Hepatocyte (in vitro differentiated cells): ENCODE data around the gene KIAA1549. TPM values are rescaled to one million over a fixed set of nuclear protein-coding genes. Genes with fewer than 3 reads are reported as not detected.

Experiments
- DNase-seq: peaks from one replicate; pipeline ENCODE4 v3.0.0-alpha.2; 2016; ENCODE audit warnings: low spot score
- H2AFZ ChIP-seq: fragments of 200-600 bp; sonication (generic); 2 replicates; pipeline ENCODE4 v1.6.0; 2016; ENCODE audit warnings: antibody characterized with exemption, mild to moderate bottlenecking
- H3K27ac ChIP-seq: fragments of 200-600 bp; sonication (generic); 2 replicates; pipeline ENCODE4 v1.5.1; 2016; ENCODE audit warnings: mild to moderate bottlenecking
- H3K27me3 ChIP-seq: fragments of 200-600 bp; sonication (generic); 2 replicates; pipeline ENCODE4 v1.6.1; 2016
- H3K36me3 ChIP-seq: fragments of 200-600 bp; sonication (generic); replicated peaks from 2 replicates; pipeline ENCODE4 v1.5.1; 2016; ENCODE audit warnings: low read depth; ENCODE audit not compliant: insufficient read depth
- H3K4me1 ChIP-seq: fragments of 200-600 bp; sonication (generic); 2 replicates; pipeline ENCODE4 v1.5.1; 2016; ENCODE audit warnings: mild to moderate bottlenecking, moderate library complexity; ENCODE audit not compliant: insufficient read depth
- H3K4me2 ChIP-seq: fragments of 200-600 bp; sonication (generic); 2 replicates; pipeline ENCODE4 v1.6.0; 2016
- H3K4me3 ChIP-seq: fragments of 200-600 bp; sonication (generic); 2 replicates; pipeline ENCODE4 v1.5.1; 2016; ENCODE audit warnings: mild to moderate bottlenecking
- H3K79me2 ChIP-seq: fragments of 200-600 bp; sonication (generic); 2 replicates; pipeline ENCODE4 v1.6.0; 2017; ENCODE audit warnings: mild to moderate bottlenecking
- H3K9me2 ChIP-seq: fragments of 200-600 bp; sonication (generic); replicated peaks from 2 replicates; pipeline ENCODE4 v1.6.0; 2017; ENCODE audit warnings: mild to moderate bottlenecking; ENCODE audit not compliant: insufficient read depth
- H3K9me3 ChIP-seq: fragments of 200-600 bp; sonication (generic); 2 replicates; pipeline ENCODE4 v1.5.1; 2016; ENCODE audit warnings: low read depth, mild to moderate bottlenecking
- H4K20me1 ChIP-seq: fragments of 200-600 bp; sonication (generic); 2 replicates; pipeline ENCODE4 v1.6.0; 2016; ENCODE audit warnings: mild to moderate bottlenecking; ENCODE audit not compliant: insufficient read depth, poor library complexity, severe bottlenecking
- EZH2 ChIP-seq: fragments of 200-600 bp; sonication (generic); IDR thresholded peaks from 2 replicates; pipeline ENCODE4 v1.6.1; 2016; ENCODE audit warnings: antibody characterized with exemption, mild to moderate bottlenecking, borderline replicate concordance
- EZH2phosphoT487 ChIP-seq: fragments of 200-600 bp; sonication (generic); IDR thresholded peaks from one replicate; pipeline ENCODE4 v1.6.1; 2018; ENCODE audit warnings: antibody characterized with exemption, mild to moderate bottlenecking, low read depth, moderate library complexity; ENCODE audit not compliant: unreplicated experiment, severe bottlenecking
- WGBS: methylation state at CpG from one replicate; pipeline ENCODE4 v1.1.6; 2016; ENCODE audit warnings: low lambda C conversion rate; ENCODE audit errors: missing lambda C conversion rate; 5-methylcytosine and 5-hydroxymethylcytosine counted together
- polyA plus RNA-seq: library from polyadenylated mRNA; unstranded; fragments of >200 nt; fragmentation: Nextera tagmentation; extraction: Ambion mirVana; gene quantifications from 2 replicates; pipeline ENCODE4 v1.2.1, GENCODE V29; 2016
- total RNA-seq: library from RNA; depleted of rRNA; stranded (reverse); fragments of >200 nt; gene quantifications from 2 replicates; pipeline ENCODE4 v1.2.3, GENCODE V29; 2014
- TF ChIP-seq, protein P1 (sequence below): fragments of 200-600 bp; sonication (generic); IDR thresholded peaks from 2 replicates; pipeline ENCODE4 v1.5.1; 2016; ENCODE audit warnings: antibody characterized with exemption, mild to moderate bottlenecking; ENCODE audit not compliant: poor library complexity

KIAA1549 gene
- total and polyA plus RNA-seq, 2 experiments from 2014 or later, result 3.4 to 7.3 TPM

DNA sequence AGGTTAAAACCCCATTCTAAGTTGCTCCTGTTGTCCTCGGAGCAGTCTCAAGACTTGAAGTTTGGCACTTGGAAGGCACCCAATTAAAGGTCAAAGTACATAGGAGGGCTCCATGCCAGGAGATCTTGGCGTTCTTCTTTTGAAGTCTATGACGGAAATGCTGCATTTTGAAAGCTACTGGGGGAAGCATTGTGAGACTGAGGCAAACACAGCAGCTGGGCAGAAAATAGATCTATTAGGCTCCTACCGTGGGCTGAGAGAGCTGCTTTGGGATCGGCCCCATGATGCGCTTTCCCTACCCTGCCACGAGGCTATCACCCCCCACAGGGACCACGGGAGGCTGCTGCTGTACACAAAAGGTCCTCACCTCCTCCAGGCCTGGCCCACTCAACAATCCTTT, 20.0 kb downstream of the KIAA1549 start:
- Histone ChIP-seq H3K4me2 (no peak overlapping the region), H3K27ac (no peak overlapping the region), H3K36me3 (no peaks in the 10 kb centered on the region), H3K9me3 (no peaks in the 10 kb centered on the region), H4K20me1 (no peaks in the 10 kb centered on the region), H3K9me2 (no peaks in the 10 kb centered on the region), H3K4me1 (no peaks in the 10 kb centered on the region), H3K79me2 (peaks cover 50% of the 10 kb centered on the region), H3K27me3 (no peaks in the 10 kb centered on the region), H3K4me3 (no peak overlapping the region), H2AFZ (no peak overlapping the region)
- WGBS, result 86% methylated on average over 8 of the region's 8 CpGs
- DNase-seq, result no peak
- TF ChIP-seq, protein P1, sequence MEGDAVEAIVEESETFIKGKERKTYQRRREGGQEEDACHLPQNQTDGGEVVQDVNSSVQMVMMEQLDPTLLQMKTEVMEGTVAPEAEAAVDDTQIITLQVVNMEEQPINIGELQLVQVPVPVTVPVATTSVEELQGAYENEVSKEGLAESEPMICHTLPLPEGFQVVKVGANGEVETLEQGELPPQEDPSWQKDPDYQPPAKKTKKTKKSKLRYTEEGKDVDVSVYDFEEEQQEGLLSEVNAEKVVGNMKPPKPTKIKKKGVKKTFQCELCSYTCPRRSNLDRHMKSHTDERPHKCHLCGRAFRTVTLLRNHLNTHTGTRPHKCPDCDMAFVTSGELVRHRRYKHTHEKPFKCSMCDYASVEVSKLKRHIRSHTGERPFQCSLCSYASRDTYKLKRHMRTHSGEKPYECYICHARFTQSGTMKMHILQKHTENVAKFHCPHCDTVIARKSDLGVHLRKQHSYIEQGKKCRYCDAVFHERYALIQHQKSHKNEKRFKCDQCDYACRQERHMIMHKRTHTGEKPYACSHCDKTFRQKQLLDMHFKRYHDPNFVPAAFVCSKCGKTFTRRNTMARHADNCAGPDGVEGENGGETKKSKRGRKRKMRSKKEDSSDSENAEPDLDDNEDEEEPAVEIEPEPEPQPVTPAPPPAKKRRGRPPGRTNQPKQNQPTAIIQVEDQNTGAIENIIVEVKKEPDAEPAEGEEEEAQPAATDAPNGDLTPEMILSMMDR, result no peak
- TF ChIP-seq EZH2phosphoT487 (no peak), EZH2 (no peak)

DNA sequence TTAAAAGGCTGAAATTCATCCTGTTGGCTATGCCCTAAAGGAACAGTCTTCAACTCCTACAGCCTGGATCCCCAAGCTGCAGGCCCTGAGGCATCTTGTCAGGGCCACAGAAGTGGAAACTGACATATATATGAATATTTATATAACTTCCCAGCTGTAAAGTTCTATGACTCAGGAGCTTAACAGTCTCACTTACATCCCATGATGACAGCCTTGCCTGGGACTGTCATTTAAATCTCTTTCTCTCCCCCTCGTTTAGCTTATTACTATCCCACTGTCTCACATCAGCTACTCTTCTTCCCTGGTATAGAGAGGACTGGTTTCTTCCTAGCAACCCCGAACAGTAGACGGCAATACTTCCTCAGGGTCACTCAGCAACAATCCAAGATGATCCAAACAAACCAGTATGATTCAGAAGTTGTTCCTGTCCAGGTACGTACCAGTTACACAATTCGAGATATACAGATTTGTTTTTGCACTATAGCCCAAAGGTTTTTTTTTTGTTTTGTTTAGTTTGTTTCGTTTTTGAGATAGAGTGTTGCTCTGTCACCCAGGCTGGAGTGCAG, 22.7 kb downstream of the KIAA1549 start:
- 77% methylated on average over 6 of the region's 6 CpGs for WGBS
- H3K79me2 ChIP-seq, result peaks cover 43% of the 10 kb centered on the region

DNA sequence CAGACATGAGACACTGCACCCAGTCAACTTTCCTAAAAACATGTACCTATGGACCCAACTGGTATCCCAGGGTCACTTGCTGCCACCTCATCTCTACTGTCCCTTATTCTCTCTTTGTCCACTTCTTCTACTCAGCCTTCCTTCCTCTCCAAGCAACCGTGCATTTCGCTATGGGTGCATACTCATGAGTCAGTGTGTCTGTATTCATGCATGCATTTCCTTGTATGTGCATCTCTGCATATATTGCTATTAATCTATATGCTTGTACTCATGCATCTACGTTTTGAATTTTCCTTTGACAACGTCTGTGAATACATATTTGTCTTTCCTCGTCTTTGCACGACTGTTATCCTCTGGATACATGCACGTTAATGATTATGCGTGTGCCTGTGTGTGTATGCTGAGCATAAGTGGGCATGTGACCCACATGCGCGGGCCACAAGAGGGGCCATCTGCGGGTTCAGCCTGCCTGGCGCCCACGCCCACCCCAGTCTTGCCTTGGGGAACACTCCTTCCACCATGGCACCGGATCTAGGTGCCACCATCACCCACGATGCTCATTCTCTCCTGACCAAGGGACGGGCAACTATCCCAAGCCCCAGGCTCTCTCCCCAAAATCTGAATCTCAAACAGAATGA, 23.3 kb downstream of the KIAA1549 start:
- TF ChIP-seq, protein P1, result no peak
- TF ChIP-seq EZH2phosphoT487 (no peak), EZH2 (no peak)
- no peaks in the 10 kb centered on the region for H3K9me3 ChIP-seq
- no peaks in the 10 kb centered on the region for H3K36me3 ChIP-seq
- H3K27me3 ChIP-seq, result no peaks in the 10 kb centered on the region
- H3K9me2 ChIP-seq, result no peaks in the 10 kb centered on the region
- H3K79me2 ChIP-seq, result peaks cover 37% of the 10 kb centered on the region
- no peak overlapping the region for H2AFZ ChIP-seq
- no peaks in the 10 kb centered on the region for H4K20me1 ChIP-seq
- H3K4me2 ChIP-seq, result no peak overlapping the region
- H3K4me1 ChIP-seq, result no peaks in the 10 kb centered on the region
- 96% methylated on average over 16 of the region's 16 CpGs for WGBS
- H3K27ac ChIP-seq, result no peak overlapping the region
- no peak for DNase-seq
- H3K4me3 ChIP-seq, result no peak overlapping the region

More for the DNA sequence above, 22.7 kb downstream of the KIAA1549 start:
- H3K27me3 ChIP-seq, result no peaks in the 10 kb centered on the region
- H3K4me1 ChIP-seq, result no peaks in the 10 kb centered on the region
- no peaks in the 10 kb centered on the region for H4K20me1 ChIP-seq
- DNase-seq, result no peak
- H3K36me3 ChIP-seq, result no peaks in the 10 kb centered on the region
- TF ChIP-seq EZH2 (no peak), EZH2phosphoT487 (no peak)
- TF ChIP-seq, protein P1, result no peak
- H3K4me3 ChIP-seq, result no peak overlapping the region
- no peak overlapping the region for H3K27ac ChIP-seq
- H3K9me2 ChIP-seq, result no peaks in the 10 kb centered on the region
- no peak overlapping the region for H2AFZ ChIP-seq
- no peaks in the 10 kb centered on the region for H3K9me3 ChIP-seq
- H3K4me2 ChIP-seq, result no peak overlapping the region
